Endothelial cell of hepatic sinusoid (primary cell): ENCODE results near the gene AGAP1.

Experiments used
- in situ Hi-C: cut with HindIII; loops from 2 replicates; pipeline ENCODE4 v1.10.0; 2017; ENCODE audit warnings: low sequenced_read_pairs

The AGAP1 gene

GRCh38 chr2:235506997-235507615 is 13.3 kb downstream of the AGAP1 start:
- in situ Hi-C loops = no loop called here

- in situ Hi-C loops = no loop called here
These were observed 14.1 kb downstream of the AGAP1 start for GRCh38 chr2:235507928-235508327.

GRCh38 chr2:235508371-235509160 is 14.7 kb downstream of the AGAP1 start:
- in situ Hi-C loops = no loop called here

GRCh38 chr2:235510318-235510717 is 16.5 kb downstream of the AGAP1 start:
- in situ Hi-C loops = no loop called here

- in situ Hi-C loops = no loop called here
These were observed 17.4 kb downstream of the AGAP1 start for GRCh38 chr2:235511187-235511661.

GRCh38 chr2:235511751-235512698 is 18.2 kb downstream of the AGAP1 start:
- in situ Hi-C loops = no loop called here

GRCh38 chr2:235512699-235513053 is 18.8 kb downstream of the AGAP1 start:
- in situ Hi-C loops = no loop called here

GRCh38 chr2:235513984-235514626 is 20.3 kb downstream of the AGAP1 start:
- in situ Hi-C loops = no loop called here

- in situ Hi-C loops = no loop called here
These were observed 21.0 kb downstream of the AGAP1 start for GRCh38 chr2:235514627-235515363.

- in situ Hi-C loops = no loop called here
These were observed 21.5 kb downstream of the AGAP1 start for GRCh38 chr2:235515364-235515742.

- in situ Hi-C loops = no loop called here
These were observed 22.0 kb downstream of the AGAP1 start for GRCh38 chr2:235515821-235516220.

- in situ Hi-C loops = no loop called here
These were observed 22.4 kb downstream of the AGAP1 start for GRCh38 chr2:235516257-235516656.

GRCh38 chr2:235518322-235519090 is 24.7 kb downstream of the AGAP1 start:
- in situ Hi-C loops = no loop called here

- in situ Hi-C loops = no loop called here
These were observed 26.9 kb downstream of the AGAP1 start for GRCh38 chr2:235520787-235521186.

- in situ Hi-C loops = no loop called here
These were observed 28.0 kb downstream of the AGAP1 start for GRCh38 chr2:235521844-235522243.

- in situ Hi-C loops = no loop called here
These were observed 29.2 kb downstream of the AGAP1 start for GRCh38 chr2:235523021-235523420.

- in situ Hi-C loops = no loop called here
These were observed 29.8 kb downstream of the AGAP1 start for GRCh38 chr2:235523486-235524150.

- in situ Hi-C loops = no loop called here
These were observed 32.3 kb downstream of the AGAP1 start for GRCh38 chr2:235526166-235526565.
